Activated T-cell treated with anti-CD3 and anti-CD28 coated beads, Interleukin-2, amount 50 U/mL, for 24 hours (primary cell): ENCODE measurements around the gene ITM2B.

Experiments
- DNase-seq: peaks from one replicate; pipeline ENCODE4 v3.0.0-alpha.2; 2020
- H3K27ac Mint-ChIP-seq: 2 replicates; pipeline ENCODE4 v1.8.0; 2020; ENCODE audit warnings: mild to moderate bottlenecking, mixed read lengths
- H3K27me3 Mint-ChIP-seq: 2 replicates; pipeline ENCODE4 v1.8.0; 2020; ENCODE audit warnings: mixed read lengths
- H3K36me3 Mint-ChIP-seq: 2 replicates; pipeline ENCODE4 v1.8.0; 2020; ENCODE audit warnings: low read depth, mixed read lengths
- H3K4me1 Mint-ChIP-seq: 2 replicates; pipeline ENCODE4 v1.8.0; 2020; ENCODE audit warnings: low read depth, mixed read lengths
- H3K4me3 Mint-ChIP-seq: 2 replicates; pipeline ENCODE4 v1.8.0; 2020; ENCODE audit warnings: mild to moderate bottlenecking, moderate library complexity, mixed read lengths
- H3K9me3 Mint-ChIP-seq: 2 replicates; pipeline ENCODE4 v1.8.0; 2020; ENCODE audit warnings: mixed read lengths

ITM2B gene

GRCh38 chr13:48296528-48296927 is 63.5 kb downstream of the ITM2B start:
- H3K9me3 Mint-ChIP-seq: no peaks in the 10 kb centered on the region
- H3K27ac Mint-ChIP-seq: no peak overlapping the region

GRCh38 chr13:48297131-48297786 is 64.3 kb downstream of the ITM2B start:
- DNase-seq: no peak
- Mint-ChIP-seq H3K4me3 (no peak overlapping the region), H3K27me3 (no peaks in the 10 kb centered on the region), H3K27ac (no peak overlapping the region), H3K36me3 (no peaks in the 10 kb centered on the region), H3K9me3 (no peaks in the 10 kb centered on the region), H3K4me1 (peaks cover 13% of the 10 kb centered on the region)

More at GRCh38 chr13:48296528-48296927, 63.5 kb downstream of the ITM2B start:
- Mint-ChIP-seq H3K27me3 (no peaks in the 10 kb centered on the region), H3K4me1 (peaks cover 12% of the 10 kb centered on the region), H3K36me3 (no peaks in the 10 kb centered on the region), H3K4me3 (no peak overlapping the region)
- DNase-seq: no peak

- H3K27me3 Mint-ChIP-seq: no peaks in the 10 kb centered on the region
- H3K4me3 Mint-ChIP-seq: no peak overlapping the region
- no peak overlapping the region for H3K27ac Mint-ChIP-seq
- no peak for DNase-seq
- H3K4me1 Mint-ChIP-seq: peaks cover 20% of the 10 kb centered on the region
- H3K9me3 Mint-ChIP-seq: no peaks in the 10 kb centered on the region
- peaks cover 11% of the 10 kb centered on the region for H3K36me3 Mint-ChIP-seq
These were observed 66.6 kb downstream of the ITM2B start for GRCh38 chr13:48299591-48299990.

- DNase-seq: no peak
- H3K36me3 Mint-ChIP-seq: peaks cover 29% of the 10 kb centered on the region
- no peaks in the 10 kb centered on the region for H3K9me3 Mint-ChIP-seq
- peaks cover 31% of the 10 kb centered on the region for H3K4me1 Mint-ChIP-seq
- no peaks in the 10 kb centered on the region for H3K27me3 Mint-ChIP-seq
- H3K4me3 Mint-ChIP-seq: peak overlapping the region; percentile 98
- H3K27ac Mint-ChIP-seq: peak overlapping the region; percentile 95
These were observed 69.9 kb downstream of the ITM2B start for GRCh38 chr13:48302871-48303358.

- Mint-ChIP-seq H3K4me1 (peaks cover 31% of the 10 kb centered on the region), H3K9me3 (no peaks in the 10 kb centered on the region), H3K27me3 (no peaks in the 10 kb centered on the region), H3K36me3 (peaks cover 34% of the 10 kb centered on the region), H3K4me3 (peak within 1 kb of the TSS; percentile 98), H3K27ac (peak within 1 kb of the TSS; percentile 97)
- peak; percentile 93 for DNase-seq
These were observed 70.5 kb downstream of the ITM2B start, which contains the start of gene RB1 for GRCh38 chr13:48303359-48304142. RB1 (plus strand) TSS chr13:48303751; CDS start chr13:48303913, 162 bp downstream.

GRCh38 chr13:48304143-48304876 is 71.3 kb downstream of the ITM2B start:
- Mint-ChIP-seq H3K4me1 (peaks cover 34% of the 10 kb centered on the region), H3K27ac (peak overlapping the region; percentile 97), H3K36me3 (peaks cover 41% of the 10 kb centered on the region), H3K9me3 (no peaks in the 10 kb centered on the region), H3K27me3 (no peaks in the 10 kb centered on the region), H3K4me3 (peak overlapping the region; percentile 98)
- peak; percentile 59 for DNase-seq

GRCh38 chr13:48311223-48311622 is 78.2 kb downstream of the ITM2B start:
- Mint-ChIP-seq H3K27ac (no peak overlapping the region), H3K9me3 (no peaks in the 10 kb centered on the region), H3K4me1 (peaks cover 48% of the 10 kb centered on the region), H3K27me3 (no peaks in the 10 kb centered on the region), H3K4me3 (no peak overlapping the region), H3K36me3 (peaks cover 66% of the 10 kb centered on the region)
- DNase-seq: no peak

GRCh38 chr13:48315969-48316650 is 83.1 kb downstream of the ITM2B start:
- Mint-ChIP-seq H3K4me1 (peaks cover 50% of the 10 kb centered on the region), H3K36me3 (peaks cover 77% of the 10 kb centered on the region)

GRCh38 chr13:48316826-48317510 is 84.0 kb downstream of the ITM2B start:
- H3K27ac Mint-ChIP-seq: no peak overlapping the region
- H3K36me3 Mint-ChIP-seq: peaks cover 81% of the 10 kb centered on the region
- H3K9me3 Mint-ChIP-seq: peaks cover 5% of the 10 kb centered on the region
- H3K4me3 Mint-ChIP-seq: no peak overlapping the region
- H3K27me3 Mint-ChIP-seq: no peaks in the 10 kb centered on the region
- no peak for DNase-seq
- peaks cover 53% of the 10 kb centered on the region for H3K4me1 Mint-ChIP-seq

More at GRCh38 chr13:48315969-48316650, 83.1 kb downstream of the ITM2B start:
- H3K27ac Mint-ChIP-seq: no peak overlapping the region
- no peak for DNase-seq
- H3K27me3 Mint-ChIP-seq: no peaks in the 10 kb centered on the region
- H3K4me3 Mint-ChIP-seq: no peak overlapping the region
- H3K9me3 Mint-ChIP-seq: no peaks in the 10 kb centered on the region

GRCh38 chr13:48317511-48318376 is 84.7 kb downstream of the ITM2B start:
- Mint-ChIP-seq H3K27ac (peak overlapping the region; percentile 61), H3K27me3 (no peaks in the 10 kb centered on the region), H3K4me3 (peak overlapping the region; percentile 73), H3K36me3 (peaks cover 81% of the 10 kb centered on the region), H3K4me1 (peaks cover 52% of the 10 kb centered on the region), H3K9me3 (peaks cover 12% of the 10 kb centered on the region)
- DNase-seq: peak; percentile 42

- Mint-ChIP-seq H3K4me1 (peaks cover 52% of the 10 kb centered on the region), H3K27ac (peak overlapping the region; percentile 64), H3K9me3 (peaks cover 12% of the 10 kb centered on the region), H3K4me3 (peak overlapping the region; percentile 73), H3K36me3 (peaks cover 77% of the 10 kb centered on the region), H3K27me3 (no peaks in the 10 kb centered on the region)
- peak; percentile 54 for DNase-seq
These were observed 85.4 kb downstream of the ITM2B start for GRCh38 chr13:48318377-48318811.

- Mint-ChIP-seq H3K36me3 (peaks cover 74% of the 10 kb centered on the region), H3K4me3 (peak overlapping the region; percentile 73), H3K4me1 (peaks cover 52% of the 10 kb centered on the region), H3K27me3 (no peaks in the 10 kb centered on the region), H3K27ac (peak overlapping the region; percentile 64), H3K9me3 (peaks cover 12% of the 10 kb centered on the region)
- peak; percentile 55 for DNase-seq
These were observed 86.0 kb downstream of the ITM2B start for GRCh38 chr13:48318821-48319511.
